Stimulated activated naive CD4-positive, alpha-beta T cell (primary cell): ENCODE measurements around the gene SSTR5.

Experiments
- DNase-seq, 6 experiments: peaks; one replicate each; lab custom pipeline; 2025; lab: John Stamatoyannopoulos, UW

The SSTR5 gene

DNA sequence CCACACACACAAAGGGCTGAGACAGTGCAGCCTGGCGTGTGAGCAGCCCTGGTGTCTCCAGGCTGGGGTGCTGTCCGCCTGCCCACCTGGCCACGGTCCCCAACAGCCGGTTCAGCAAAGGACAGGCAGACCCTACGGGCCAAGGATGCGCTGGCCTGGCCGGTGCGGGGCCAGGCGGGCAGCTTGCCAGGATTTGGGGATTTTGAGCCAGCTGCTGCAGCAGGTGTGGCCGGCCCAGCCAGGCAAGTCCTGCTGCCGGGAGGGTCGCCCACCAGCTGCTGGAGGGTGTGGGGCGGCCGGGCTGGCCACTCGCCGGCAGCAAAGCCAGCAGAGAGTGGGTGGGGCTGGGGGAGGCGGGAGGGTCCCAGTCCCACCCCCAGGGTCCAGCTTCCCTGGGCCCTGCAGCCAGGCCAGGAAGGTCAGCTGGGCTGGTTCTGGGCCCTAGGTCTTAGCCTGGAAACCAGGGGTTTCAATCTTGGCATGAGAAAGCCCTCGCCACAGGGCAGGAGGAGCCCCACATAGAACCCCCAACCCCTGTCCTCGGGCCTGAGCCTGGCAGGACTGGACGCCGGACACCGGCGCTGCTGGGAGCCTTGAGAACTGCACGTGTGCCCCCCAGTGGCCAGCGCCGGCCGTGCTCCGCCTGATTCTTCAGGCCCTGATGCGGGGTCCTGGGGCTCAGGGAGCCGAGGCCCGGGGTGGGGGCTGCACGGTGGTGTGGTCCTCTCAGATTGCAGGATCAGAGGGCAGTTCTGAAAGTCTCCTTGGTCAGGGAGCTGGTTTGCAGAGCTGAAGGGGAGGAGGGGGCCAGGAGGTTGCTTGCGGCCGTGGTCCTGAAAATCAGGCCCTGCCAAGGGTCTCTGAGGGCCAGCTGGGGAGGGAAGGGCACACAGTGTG, 17.6 kb upstream of the SSTR5 start:
- peak in 1 of 6 experiments; percentile 25 for DNase-seq

DNA sequence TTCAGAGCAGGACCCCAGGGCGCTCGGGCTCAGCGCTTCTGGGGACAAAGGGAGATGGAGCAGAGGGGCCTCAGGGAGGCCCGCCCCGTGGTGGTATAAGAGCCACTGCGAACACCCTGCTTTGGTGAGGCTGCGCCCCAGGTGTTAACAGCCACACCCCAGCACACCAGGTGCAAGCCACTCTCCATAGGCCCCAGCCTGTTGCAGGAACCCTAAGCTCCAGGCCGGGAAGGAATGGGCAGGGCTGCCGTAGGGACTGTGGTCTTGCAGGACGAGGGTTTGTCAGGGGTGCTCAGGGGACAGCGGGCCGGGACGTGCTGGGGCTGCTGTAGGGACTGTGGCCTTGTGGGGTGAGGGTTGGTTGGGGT, 17.0 kb upstream of the SSTR5 start:
- no peak for DNase-seq

DNA sequence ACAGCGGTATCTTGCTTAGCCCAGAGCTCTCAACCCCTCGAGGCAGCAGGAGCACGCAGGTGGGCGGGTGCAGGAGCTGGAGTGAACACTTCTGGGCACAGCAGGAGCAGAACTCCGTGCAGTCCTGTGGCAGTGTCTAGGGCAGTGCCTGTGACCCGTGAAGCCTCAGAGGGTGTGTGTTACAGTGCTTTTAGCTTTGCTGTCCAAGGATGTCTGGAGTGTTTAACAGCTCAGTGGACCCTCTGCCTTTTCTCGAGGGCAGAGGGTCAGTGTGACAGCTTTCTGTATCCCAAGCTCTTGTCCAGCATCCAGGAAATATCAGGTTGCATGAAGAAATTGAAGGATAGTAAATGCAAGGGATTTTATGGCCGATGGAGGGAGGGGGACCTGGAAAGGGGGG, 16.4 kb upstream of the SSTR5 start:
- no peak for DNase-seq

DNA sequence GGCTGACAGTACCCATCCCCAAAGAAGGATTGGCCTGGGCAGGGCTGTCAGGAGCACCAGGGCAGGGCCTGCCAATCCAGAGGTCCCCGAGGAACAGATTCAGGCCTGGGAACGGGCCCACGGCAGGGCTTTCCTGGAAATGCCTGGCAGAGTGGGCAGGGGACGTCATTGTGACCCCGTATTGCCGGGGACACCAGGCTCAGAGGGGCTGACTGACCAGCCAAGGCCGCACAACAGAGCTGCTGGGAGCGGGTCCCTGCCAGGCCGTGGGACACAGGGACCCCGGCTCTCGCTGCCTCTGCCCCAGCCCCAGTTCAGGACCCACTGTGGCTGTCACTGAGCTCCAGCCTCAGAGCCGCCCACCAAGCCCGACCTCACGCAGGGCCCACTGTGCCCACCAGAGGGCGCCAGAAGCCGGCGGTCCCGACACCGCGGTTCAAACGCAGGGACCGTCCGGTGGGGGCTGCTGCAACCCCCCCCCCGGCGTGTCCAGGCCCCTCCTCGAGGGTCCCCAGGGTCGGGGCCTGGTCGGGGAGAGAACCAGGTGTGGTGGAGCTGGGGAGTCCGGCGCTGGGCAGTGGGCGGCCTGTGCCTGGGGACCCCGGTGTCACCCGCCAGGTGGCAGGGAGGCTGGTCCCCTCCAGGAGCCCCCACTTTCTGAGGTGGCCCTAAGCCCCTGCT, 15.2 kb upstream of the SSTR5 start:
- peak in 5 of 6 experiments; percentile 23 to 66 (median 43) for DNase-seq

DNA sequence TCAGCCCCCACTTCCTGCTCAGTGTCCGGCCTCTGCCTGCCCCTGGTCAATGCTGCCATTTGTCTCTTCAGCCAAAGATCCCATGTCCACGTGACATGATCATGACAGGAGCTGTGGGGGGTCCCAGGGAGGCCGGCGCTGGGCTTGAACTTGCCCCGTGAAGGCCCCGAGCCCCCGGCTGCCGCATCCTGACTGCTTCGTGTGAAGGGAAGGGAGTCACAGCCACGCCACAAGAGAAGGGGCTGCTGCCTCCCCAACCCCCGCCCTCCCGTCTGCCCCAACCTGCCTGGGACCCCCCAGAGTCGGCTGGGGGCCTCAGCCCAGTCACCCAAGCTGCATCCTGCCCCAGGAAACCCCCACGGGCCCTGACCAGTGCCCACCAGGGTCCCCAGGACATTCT, 14.3 kb upstream of the SSTR5 start:
- no peak for DNase-seq

DNA sequence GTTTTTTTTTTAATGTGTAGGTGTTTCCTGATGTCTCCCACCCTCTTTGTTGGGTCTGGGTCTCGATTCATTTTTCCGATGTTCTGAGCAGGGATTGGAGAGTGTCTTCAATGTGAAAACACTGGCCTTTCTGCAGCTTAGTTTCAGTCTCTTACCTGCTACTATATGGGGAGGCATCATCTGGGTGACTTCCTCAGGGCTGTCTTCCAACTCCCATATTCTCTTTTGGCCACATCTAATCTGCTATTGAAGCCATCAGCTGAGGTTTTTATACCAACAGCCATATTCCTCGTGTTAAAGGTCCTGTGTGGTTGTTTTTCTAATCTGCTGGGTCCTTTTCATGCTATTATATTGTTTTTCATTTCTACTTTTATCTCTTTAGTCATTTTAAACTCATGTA, 13.2 kb upstream of the SSTR5 start:
- no peak for DNase-seq

DNA sequence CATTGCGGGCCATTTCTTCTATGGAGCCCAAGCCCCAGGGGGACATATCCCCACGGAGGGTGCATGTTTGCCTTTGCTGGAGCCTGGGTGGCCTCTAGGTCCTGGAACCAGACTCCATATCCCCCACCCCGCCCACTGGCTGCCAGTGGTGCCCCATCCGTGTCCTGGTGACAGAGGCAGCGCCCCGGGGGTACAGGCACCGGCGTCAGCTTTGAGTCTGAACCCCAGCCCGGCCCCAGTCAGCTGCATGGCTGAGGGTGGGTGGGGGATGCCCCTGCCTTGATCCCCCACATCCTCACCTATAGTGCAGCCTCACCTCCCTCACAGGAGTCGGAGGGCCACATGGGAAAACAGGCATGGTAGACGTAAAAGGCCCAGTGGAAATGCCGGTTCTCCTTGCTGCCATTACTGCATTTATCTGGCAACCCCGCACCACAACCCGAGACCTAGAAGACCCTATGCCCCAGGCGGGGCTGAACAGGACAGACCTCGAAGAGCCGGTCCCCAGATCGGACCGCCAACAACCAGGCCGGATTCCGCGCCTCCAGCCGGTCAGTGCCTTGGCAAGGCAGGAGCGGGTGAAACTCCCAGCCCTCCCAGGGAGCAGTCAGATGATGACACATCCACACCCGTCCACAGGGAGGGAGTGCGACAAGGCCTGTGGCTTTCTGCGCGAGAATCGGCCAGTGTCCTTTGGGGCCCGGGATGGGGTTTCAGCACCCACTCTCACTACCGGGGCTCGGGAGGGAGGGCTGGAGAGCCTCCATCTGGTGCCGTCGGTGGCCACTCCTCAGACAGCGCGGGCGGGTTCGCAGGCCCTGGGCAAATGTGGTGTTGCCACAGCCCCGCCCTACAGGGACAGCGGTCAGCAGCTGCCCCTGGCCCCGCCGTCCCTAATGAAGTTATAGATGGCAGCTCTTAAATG, 11.9 kb upstream of the SSTR5 start:
- no peak for DNase-seq

DNA sequence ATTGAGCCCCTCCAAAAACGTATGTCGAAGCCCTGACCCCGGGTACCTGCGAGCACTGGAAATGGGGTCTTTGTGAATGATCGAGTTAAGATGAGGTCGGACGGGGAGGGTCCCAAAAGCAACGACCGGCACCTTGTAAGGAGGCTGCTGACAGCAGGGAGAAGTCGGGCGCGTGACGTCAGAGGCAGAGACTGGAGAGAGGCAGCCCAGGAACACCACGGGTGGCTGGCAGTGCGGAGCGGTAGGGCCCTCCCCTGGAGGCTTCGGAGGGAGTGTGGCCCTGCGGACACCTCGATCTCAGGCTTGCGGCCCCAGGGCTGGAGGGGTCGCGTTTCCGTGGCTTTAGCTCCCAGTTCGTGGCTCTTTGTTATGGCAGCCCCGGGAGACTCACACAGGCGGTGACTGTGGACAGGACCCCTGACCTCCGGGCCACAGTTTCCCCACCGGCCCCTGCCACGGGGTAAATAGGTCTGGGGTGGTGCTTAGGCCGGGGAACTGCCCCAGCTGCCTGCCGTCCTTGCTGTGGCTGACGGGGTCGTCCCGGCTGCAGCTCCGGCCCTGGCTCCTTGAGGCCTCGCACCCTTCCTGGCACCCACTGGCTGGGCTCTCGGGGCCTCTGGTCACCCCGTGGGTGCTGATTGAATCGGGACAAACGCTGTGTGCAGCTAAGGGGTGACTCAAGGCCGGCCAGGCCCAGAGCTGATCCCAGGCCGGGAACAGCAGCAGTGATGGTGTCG, 10.6 kb upstream of the SSTR5 start:
- DNase-seq: no peak

DNA sequence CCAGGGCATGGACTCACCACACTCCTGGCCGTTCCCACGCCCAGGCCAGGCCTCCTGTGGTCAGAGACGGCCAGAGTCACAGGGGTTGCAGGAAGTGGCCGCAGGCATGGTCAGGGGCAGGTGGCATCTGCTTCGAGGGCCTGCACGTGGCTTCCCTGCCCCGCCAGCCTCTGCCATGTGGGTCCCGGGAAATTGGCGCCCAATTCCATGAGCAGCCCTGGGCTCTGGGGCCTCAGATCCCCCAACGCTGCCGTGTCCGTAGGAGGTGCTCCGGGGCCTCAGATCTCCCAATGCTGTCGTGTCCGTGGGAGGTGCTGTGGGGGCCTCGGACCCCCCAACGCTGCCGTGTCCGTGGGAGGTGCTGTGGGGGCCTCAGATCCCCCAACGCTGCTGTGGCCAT, 9.7 kb upstream of the SSTR5 start:
- no peak for DNase-seq

DNA sequence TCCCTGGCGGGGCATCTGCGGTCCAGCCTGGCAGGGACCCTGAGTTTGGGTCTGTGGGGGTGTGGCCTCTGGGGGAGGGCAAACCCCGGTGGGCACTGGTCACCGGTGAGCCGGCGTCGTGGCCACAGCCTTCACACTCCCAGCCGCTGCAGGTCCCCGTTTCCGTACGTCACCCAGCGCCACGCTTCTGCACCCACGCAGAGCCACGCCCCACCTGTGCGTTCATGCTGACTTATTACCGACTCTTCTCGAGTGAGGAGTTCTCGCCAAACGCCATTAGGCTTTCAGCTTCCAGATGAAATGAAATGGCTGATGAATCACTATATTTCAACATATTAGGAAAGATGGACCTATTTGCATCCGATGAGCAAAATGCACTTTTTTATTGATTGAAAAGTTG, 8.8 kb upstream of the SSTR5 start:
- DNase-seq: no peak

DNA sequence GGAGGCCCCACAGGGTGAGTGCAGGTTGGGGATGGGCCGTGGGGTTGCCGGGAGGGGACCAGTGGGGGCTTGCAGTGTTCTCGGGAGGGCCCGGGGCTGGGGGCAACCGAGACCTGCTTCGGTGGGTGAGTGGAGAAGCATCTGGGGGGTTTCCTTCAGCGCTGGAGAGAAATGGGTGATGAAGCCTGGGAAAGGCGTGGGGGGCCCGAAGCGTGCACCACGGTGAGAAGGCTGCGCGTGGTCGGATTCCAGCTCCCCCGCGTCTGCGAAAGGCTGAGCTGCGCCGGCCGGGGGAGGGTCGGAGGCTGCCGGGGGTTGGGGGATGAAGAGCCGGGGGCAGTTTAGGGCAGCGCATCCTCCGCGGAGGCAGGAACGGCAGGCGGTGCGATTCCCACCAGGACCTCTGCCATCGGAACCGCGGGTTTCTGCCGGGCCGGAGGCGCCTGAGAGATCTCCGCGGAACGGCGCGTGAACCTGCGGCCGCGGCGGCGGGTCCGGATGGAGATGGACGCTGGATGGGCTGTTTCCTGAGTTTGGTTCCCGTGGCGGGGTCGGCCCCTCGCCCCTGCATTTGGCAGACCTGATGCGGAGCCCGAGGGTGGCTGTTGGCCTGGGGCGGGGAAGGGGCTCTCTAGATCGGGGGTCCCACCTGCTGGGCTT, 6.9 kb upstream of the SSTR5 start:
- DNase-seq: no peak

DNA sequence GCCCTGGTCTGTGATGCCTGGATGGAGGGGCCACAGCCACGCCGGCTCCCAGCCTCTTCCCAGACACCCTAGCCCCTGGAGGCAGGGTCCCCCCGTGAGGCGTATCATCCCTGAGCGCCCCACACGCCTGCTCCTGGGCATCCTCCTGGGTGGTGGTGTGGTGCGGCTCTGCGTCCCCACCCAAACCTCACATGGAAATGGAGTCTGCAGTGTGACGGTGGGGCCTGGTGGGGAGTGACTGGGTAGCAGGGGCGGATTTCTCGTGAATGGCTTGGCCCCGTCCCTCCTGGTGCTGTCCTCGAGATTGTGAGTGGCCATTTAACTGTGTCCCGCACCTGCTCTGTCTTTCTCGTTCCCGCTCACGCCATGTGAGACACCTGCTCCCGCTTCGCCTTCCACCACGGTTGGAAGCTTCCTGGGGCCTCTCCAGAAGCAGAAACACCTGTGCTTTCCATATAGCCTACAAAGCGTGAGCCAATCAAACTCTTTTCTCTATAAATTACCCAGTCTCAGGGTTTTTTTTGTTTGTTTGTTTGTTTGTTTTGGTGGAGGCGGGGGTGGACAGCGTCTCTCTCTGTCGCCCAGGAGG, 5.9 kb upstream of the SSTR5 start:
- DNase-seq: no peak

DNA sequence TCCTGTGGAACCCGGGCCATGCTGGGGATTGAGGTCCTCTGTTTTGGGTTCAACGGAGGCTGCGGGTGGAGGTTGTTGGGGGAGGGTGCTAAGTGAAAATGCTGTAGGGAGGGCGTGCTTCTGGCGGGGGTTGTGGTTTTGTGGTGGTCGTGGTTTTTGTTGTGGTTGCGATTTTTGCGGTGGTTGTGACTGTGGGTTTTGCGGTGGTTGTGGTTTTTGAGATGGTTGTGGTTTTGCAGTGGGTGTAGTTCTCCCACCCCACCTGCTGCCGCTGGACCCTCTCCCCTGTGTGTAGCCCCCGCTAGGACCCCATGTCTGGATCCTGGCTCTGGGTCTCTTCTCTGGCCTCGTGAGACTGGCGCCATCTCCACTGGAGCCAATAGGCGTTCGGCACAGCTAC, 4.9 kb upstream of the SSTR5 start:
- DNase-seq: no peak

DNA sequence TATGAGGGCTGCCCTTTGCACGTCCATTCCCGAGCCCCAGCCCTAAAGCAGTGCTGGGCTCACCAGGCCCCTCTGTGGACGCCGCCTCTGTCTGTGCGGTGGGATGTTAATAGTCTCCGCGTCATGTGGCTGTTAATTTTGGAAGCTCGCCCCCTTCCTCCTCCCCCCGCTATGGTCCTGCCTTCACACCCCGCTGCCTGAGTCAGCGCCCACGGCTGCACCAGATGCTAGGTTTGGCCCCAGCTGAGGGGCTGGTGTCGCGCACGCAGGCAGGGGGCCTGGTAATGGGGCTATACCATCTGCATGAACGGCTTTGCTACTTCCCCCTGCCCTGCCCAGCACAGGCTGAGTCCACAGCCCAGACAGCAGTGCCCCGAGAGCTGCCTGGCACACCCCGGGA, 4.1 kb upstream of the SSTR5 start:
- DNase-seq: no peak

DNA sequence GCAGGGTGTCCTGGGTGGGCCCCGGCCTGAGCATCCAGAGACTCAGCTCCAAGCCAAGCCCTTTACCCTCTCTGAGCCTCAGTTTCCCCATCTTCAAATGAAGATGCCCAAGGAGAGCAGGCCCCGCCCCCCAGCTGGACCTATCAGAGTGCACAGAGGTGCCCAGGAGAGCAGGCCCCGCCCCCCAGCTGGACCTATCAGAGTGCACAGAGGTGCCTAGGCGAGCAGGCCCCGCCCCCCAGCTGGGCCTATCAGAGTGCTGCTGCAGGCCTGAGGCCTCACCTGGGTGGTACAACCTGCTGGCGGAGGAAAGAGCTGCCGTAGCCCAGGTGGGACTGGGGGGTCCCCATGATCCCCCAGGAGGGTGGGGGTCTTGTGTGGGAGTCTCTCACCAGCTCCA, 3.4 kb upstream of the SSTR5 start:
- no peak for DNase-seq

DNA sequence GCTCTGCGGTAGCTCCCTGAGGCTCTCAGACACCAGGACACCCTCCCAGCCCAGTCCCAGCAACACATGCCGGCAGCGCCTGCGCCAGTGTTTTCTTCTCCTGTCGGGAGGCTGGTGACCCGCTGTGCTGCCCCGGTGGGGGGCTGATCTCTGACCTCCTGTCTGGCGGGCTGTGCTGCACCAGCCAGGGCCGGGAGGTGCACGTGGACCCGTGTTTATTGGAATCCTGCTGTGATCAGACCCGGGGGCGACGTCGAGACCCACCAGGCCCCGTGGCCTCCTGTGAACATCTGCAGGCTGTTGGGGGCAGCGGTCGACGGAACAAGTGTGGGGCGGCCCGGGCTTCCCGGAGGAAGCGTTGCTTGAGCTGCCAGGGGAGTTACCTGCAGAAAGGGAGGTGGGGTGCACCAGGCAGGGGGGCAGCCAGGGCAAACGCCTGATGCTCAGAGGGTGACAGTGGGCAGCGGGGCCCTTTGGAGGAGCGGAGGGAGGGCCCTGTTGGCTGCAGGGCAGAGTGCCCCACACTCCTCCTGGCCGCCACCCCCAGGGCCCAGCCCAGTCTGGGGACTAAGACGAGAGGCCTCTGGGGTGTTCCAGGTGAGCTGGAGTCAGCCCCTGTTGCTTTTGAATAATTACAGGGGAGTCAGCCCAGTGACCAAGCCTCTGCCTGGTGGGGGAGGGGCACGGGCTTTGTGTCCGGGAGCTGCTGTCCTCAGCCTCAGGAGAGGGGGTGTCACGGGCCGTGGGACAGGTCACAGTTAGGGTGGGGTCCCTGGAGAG, 2.3 kb upstream of the SSTR5 start:
- DNase-seq: no peak

DNA sequence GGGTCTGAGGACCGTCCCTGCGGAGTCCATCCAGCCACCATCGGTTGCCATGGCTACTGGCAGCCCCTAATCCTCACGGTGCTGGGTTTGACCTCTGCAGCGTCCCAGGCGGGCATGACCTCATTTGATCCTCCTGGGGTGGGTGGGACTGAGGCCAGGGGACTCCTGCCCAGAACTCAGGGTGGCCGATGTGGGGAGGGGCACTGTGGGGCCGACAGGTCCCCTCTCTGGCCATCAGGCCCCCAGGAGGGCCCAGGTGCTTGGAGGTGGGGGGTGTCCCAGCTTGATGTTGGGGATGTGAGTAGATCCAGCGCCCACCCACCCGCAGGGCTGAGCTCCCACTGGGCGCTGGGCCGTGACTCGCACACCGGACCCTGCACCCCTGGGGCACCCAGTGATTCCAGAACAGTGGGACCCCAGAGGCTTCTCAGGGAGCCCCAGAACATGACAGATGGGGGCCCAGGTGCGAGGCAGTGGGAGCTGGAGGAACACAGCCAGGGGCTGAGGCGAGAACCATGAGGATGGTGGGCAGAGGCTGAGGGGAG, 1.6 kb upstream of the SSTR5 start:
- DNase-seq: no peak

DNA sequence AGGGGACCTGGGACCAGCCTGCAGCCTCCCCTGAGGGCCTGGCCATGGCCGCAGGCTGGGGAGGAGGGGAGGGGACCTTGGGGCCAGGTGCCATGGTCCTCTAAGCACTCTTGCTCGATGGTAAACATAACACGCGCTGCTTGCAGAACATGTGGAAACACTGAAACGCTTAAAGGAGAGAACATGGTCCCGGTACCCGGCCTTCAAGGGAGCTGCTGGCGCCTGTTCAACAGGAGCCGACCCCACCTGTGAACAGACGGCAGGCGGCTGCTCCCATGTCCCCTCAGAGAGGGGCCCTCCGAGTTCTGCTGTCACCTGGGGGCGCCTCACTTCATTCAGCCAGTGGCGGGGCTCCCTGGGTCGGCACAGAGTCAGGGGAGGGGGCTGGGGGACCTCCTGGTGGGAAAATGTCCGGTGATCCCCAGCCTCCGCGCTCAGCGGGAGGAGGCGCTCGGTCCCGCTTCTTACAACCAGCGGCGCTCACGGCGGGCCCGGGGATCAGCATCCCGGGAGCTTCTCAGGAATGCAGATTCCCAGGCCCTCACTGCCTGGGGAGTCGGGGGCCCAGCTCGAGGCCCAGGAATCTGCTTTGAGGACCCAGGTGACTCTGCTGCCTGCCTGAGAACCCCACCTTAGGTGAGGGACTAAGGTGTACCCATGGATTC, 854 bp upstream of the SSTR5 start:
- DNase-seq: no peak

DNA sequence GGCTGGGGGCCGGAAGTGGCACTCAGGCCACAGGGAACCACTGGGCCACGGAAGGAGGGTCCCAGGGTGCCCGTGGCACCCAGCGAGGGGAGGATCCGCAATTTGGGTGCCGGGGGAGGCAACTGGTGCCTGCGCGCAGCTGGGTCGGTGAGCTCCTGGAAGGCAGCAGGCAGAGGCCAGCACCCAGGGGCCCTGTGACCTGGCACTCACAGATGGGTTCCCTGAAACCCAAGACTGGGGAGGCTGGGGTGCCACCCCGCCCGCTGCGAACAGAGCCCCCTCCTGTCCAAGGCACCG, 663 bp downstream of the SSTR5 start:
- no peak for DNase-seq
